NCI-H748 (cell line): ENCODE measurements around the gene CNOT4.
A peak's percentile ranks its signal among the peaks of the same experiment; 100 is the strongest.

Experiments
- DNase-seq: peaks from one replicate; lab custom pipeline; 2025; ENCODE audit not compliant: unreplicated experiment; lab: John Stamatoyannopoulos, UW

CNOT4 gene

DNA sequence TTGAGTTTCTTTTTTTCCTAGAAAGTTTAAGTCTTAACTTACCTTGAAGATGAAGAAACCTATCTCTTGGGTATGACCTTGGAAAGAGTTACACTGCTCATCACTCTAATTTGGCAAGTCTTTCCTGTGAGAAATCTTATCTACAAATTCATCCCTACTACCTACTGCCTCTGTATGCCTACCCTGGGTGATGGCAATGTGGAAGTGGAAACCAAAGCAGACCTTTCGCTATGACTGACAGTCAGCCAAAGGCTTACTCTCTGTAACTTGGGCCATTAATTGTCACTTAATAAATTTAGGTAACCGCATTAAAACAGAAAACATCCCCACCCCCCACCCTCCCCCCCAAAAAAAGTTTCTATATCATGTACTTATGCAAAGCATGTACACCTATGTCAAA, 103.9 kb downstream of the CNOT4 start:
- DNase-seq, result no peak

DNA sequence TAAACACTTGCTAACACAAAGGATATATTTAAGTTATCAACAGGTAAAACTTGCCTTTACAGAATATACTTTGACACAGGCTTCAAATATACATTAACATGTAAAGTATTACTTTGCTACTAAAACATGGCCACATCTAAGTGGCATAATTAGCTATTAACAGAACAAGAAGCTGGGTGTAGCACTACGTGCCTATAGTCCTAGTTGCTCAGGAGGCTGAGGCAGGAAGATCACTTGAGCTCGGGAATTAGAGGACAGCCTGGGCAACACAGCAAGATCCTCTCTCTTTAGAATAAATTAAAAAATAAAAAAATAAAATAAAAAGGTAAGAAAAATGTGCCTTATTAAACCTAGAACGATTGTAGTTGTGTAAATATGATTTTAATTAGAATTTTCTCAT, 106.6 kb downstream of the CNOT4 start:
- no peak for DNase-seq

DNA sequence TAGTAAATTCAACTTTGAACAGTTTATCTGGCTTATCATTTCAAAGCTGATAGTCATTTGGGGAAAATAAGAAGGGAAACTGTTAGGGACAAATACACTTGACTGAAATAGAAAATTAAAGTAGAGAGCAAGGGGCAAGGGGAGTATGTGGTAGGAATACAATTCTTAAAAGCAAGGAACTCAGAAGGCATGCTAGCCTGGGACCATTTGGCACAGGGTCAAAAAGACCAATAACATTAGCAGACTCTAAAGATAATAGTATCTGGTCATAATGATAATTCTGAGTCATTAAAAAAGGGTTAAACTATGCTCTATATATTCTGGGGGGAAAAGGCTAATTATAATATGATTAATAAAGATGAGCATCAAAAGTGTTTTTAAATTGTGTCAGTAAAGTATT, 112.2 kb downstream of the CNOT4 start:
- DNase-seq, result no peak

DNA sequence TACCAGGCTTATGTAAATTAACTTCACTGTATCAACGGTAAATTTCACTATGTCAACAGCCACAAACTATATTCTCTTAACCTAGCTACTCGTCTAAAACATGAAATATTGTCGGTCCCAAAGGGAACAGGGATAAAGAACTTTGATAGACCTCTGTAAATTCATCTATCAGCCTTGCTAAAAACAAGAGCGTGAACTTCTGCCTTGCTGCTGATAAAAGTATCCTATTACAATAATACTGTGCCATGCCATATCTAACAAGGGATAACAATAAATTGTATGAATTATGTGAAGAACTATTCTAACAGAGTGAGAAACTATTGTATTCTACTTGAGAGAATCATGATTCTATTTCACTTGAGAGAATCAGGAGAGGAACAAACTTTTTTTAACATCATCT, 117.2 kb downstream of the CNOT4 start:
- peak; percentile 77 for DNase-seq

DNA sequence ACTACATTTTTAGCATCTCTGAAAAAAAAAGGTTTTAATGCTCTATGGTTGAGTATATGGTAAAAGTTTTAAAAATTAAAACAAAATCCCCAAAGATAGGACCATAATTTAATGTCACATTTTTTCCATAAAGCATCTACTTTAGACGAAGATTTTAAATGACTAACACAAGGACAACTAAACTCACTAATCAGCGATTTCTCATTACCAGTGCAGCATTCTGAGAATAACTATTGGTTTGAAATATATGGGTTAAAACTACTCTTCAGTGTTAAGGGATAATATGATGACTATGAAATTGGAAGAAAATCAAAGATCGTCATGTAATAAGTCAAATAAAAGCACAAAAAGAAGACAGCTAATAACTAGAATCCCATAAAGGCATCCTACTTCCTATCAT, 118.4 kb downstream of the CNOT4 start:
- DNase-seq, result no peak

DNA sequence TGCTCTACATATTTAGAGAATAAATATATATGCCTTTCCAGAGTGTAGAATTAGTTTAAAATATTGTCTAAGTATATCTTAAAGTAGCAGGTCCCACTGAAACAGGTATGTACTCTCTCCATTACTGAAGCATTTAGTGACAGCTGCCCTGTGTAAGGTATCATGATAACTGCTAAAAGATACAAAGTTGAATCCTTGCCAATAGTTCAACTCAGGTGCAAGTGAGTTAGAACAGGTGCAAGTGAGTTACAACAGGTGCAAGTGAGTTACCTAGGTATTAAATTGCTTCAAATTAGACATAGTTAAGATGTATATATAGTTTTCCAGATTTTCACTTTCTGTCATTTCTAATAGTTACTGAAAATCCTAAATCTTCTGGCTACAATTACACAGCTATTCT, 119.1 kb downstream of the CNOT4 start:
- peak; percentile 77 for DNase-seq

DNA sequence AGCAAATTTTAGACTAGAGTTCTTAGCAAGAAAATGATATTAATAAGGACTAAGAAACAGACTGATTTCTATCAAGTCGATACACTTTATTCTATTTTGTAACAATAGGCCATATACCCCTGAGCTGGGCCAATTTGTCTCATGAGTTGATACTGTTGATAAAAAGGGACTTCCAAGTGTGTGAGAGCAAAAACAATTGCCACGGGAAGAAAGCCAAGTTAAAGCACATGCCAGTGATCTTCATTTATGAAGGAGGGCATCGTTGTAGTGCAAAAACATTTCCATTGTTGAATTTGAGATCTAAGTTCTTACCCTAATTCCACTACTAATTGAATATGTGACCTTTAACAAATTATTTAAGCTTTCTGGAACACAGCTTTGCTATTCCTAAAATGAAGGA, 119.9 kb downstream of the CNOT4 start:
- peak; percentile 19 for DNase-seq

DNA sequence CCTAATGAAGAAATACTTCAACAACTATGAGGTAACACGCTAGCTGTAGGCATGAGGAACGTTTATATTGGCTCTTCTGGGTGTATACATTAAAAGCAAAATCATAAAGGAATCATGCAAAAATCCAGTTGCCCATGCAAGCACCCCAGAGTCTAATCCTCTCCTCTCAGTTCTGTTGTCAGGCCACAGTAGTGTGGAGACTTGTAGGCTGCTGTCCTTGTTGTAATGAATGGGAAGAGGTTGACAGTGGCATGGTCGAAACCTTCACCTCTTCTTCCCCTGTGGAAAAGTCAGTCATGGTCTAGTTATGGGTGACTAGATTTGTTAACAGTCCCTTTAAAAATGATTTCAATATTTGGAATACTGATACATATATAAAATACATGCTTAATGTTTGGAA, 121.3 kb downstream of the CNOT4 start:
- no peak for DNase-seq

DNA sequence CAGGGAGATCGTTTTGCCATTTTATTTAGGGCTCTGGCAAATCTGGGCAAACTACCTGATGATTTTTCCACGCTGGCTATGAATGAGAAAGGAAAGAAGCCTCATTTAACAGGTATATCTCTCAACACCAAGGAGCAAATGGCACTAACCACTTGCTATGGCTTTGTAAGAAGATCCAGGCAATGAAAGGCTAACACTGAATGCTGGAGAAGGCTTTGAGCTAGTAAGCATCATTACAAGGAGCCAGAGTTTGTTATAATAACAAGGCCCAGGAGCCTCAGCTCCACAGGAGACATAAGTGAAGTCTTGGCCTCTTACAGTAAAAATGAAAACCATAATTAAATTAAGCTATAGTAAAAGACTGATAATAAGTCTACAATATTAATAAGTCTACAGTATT, 123.1 kb downstream of the CNOT4 start:
- DNase-seq, result no peak

DNA sequence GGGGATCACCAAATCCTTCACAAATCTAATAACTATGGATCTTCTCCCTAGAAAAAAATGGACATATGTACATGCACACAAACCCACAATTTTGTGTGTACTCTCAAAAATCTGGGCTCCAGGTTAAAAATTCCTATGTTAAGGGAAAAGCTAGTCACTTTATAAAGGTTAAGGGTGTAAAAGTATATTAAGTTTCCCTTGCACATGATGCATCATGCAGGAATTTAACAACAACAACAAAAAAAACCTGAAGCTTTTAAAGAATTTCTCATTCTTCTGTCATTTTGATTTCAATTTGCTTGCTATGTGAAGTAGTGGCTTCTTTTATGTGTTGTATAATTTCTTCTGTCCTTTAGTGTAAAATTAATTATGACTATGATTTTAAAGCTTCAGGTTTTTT, 123.7 kb downstream of the CNOT4 start:
- DNase-seq, result no peak

DNA sequence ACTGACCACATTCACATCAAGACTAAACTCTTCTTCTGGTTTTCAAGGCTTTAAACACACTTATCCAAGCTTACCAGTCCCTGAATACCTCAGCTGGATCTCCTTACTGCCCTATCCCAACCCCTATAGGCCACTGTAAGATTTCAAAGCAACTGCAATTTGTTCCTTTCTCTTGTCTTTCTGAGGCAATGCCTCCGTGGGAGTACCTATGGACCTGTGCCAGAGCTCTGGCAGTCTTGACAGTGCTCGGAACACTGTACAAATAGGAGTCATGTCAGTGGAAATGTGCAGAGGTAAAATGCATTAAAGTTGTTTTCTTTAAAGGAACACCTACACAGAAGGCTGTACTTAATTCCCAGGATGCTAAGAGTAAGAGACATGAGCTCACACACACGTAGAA, 124.7 kb downstream of the CNOT4 start:
- DNase-seq, result peak; percentile 26

DNA sequence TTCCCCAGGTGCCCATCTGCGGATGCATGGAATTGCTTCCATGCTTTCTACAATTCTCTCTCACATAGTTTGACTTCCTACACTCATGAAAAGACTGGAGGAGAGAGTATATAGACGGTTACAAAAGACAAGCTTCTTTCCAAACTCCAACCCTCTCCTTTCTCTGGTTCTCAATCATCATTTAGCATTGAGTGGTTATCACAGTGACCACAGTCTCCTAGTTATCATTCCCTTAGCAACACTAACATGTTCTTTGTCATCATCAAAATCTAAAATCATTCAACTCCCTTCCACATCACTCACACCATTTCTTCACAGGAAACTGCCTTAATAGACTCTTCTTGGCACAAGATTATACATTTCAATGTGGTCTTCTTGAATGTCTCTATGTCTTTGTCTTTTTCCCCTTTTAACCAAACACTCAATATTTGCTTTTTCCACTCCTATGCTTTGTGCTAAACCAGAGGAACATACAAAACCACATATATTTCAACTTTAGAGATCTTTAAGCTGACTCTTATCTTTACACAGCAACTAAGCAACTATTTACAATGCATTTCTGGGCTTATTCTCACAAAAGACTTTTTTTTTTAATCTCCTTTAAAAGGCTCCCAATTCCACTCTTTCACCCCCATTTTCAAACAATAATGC, 126.3 kb downstream of the CNOT4 start:
- no peak for DNase-seq

DNA sequence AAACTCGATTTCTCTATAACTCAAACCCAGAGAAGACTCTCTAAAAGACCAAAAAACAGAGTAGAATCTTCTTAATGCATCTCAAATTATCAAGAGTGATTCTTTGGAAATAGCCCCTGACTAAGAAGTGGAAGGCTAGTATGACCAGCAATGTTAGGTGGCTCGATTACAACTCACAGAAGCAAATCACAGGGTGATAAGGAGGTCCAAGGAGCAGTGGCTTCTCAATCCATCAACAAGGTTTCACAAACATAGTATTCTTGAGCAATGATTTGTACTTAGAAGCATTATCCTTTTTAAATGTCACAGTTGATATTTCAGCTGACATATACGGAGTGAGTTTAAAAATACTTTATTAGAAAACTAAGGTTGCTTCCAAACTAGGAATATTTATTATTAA, 127.7 kb downstream of the CNOT4 start:
- DNase-seq, result no peak

DNA sequence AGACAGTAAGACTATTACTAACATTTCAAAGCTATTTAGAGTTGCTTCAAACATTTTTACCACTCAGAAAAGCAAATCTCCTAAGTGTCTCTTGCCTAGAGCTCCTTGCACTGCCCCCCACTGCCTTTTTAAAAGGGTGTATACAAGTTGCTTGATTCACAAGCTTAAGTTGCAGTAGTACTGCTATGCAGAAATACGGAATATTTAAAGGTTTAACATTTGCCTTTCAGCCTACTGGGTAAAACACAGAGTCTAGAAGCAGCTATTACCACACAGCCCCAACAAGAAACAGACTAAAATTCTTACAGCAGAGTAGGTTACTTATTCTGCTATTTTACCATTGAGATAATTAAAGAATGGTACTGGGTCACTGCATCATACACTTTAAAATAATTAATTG, 128.5 kb downstream of the CNOT4 start:
- no peak for DNase-seq

DNA sequence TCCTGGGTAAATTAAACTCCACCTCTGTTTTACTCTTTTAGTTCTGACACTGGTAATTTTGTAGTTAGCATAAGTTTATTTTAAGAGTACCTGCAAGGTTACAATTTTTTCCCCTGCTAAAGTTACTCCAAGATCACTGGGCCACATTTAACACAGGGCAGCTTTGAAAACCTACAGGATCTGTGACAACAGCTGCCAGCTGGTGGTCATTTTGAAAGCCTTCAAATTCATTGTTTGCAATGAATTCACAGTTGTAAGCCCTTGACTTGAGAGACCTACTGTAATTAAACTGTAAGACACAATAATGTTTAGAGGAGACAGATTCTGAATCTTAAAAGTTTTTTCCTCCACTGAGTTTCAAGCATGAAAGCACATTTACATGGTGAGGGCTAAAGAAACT, 129.6 kb downstream of the CNOT4 start:
- peak; percentile 48 for DNase-seq

DNA sequence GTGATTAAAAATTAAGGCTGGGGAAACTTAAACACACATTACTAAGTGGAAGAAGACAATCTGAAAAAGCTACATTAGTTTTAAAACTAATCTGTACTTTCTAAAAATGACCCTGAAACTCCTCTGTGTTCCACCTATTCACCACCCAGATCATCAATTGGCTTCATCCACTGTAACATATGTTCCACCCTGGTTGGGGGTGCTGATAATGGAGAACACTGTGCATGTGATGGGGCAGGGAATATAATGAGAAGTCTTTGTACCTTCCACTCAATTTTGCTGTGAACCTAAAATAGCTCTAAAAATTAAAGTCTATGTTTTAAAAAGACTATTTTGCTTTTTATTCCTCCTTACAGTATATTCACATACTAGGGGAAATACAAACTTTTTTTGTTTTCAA, 132.7 kb downstream of the CNOT4 start:
- DNase-seq, result no peak

DNA sequence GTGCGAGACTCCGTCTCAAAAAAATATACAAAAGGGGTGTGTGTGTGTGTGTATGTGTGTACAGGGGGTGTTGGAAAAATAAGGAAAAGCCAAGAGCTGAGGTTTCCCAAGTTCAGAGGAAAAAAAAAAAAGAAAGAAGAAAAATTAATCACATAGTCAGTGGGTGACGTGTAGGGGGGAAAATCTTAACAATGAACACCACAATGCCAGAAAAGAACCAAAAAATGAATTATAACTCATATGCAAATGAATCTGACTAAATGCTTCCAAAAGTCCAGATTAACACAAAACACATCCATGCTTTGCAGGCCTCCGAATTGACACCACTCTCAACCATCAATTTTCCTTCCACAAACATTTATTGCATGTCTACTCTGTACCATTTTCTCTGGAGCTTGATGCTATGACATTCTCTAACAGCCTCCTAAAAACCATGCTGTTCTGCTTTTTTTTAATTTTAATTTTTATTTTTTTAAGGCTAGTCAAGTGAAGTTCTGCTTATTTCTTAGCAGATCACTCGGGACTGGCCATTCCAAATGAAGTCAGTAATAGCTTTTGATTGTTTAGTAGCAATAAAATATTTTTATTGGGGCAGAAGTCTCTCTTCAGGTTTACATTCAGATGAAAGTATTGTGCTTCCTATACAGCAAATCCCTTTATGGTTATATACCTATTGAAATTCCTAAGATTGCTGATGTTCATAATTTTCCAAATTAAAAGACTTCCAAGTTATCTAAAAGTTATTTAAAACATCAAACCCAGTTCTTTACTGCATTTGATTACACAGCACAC, 133.8 kb downstream of the CNOT4 start:
- no peak for DNase-seq

DNA sequence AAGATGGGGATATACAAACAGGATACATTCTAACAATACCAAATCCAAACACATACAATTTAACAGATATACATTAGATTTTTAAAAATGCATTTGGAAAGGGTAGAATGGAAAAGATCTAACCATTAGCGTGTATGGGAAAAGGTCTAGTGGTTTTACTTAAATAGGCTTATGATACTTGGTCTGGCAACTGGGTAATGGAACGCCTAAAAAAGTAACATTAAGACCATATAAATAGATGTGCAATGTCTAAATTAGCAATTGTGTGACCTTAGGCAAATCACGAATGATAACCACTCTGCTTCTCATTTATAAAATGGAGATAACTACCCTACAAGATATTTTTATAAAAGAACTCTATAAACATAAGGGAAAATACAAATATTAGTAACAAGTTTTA, 135.2 kb downstream of the CNOT4 start:
- no peak for DNase-seq

DNA sequence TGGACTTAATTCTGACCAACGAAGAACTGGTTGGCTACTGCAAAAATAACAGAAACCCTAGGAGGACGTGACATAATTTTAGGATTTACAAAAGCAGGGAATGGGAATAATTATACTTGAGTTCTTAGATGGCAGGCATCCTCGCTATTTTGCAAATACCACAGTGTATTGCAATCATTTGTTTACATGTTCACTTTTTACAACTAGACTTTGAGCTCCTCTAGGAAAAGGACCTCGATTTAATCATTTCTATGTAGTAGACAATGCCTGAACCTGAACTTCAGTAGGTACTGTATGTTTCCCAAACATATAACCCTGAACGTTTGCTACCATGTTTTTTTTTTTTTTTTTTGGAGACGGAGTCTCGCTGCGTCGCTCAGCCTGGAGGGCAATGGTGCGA, 137.7 kb downstream of the CNOT4 start:
- DNase-seq, result no peak

DNA sequence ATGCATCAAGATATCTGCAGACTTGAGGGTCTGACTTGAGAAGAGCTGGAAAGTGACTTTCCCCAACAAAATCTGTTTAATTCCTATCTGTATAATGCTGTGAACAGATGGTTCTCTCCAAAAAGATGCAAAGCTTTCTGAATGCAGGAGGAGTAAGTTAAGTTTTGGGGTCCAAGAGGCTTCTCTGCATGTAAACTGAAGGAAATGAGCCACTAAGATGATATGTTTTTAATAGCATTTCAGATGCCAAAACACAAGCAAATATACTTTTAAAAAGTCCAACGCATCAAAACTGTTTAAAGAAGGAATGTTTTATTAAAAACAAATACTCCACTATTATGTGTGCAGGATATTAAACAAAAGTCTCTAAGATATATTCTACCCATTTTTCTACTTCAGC, 139.2 kb downstream of the CNOT4 start:
- DNase-seq, result no peak

DNA sequence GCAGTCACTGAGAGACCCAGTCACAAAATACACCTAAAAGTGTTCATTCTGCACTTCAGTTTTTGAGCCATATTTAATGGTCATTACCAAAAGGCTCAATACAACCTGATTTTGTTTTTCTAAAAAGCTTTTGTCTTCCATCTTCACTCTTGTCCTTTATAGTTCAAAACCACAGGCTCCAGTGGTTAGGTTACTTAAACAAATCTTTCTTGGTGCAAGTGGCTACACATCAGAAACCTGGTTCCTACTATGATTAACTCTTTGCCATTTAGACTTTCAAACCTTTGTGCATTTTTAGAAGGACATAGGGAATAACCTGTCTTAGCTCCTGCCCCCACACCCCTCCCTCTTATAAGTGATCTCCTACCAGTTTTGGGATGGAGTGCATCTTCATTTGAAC, 140.5 kb downstream of the CNOT4 start:
- DNase-seq, result no peak

DNA sequence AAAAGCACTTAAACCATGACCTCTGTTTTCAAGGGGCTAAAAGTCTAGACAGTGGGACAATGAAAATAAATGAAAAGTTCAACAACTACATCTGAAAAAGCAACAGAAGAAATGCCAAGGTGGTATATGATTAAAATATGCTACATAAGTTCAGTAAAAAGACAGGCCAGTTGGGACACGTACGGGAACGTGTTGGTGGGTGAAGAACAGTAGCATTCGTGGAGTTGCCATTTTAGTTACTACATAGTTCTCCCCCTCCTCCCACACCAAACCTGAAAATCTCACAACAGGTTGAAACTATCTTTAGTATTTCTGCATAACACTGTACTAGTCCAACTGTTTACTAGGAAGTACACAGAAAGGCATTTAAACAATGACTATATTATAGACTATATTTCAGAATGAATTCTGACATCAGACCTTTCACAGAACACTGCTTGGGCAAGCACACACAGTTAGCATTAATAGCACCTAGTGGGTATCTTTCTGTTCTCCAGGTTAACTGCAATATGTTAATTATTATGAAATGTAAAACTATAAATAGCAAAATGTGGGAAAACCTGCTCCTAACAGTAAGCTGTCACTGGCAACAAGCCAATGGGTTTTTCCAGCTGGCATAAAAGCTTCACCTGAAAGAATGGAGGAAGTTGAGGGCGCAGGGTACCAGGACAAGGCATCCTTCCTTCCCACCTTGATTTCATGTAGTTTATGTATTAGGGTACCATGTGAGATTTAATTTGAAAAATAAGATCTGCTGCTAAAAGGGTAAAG, 141.3 kb downstream of the CNOT4 start:
- DNase-seq, result peak; percentile 37
